ENCODE measurements around the gene AFMID.
"Not testable (repeated sequence)": the region's sequence is repeated elsewhere in the genome, so short reads cannot be mapped to it uniquely, and the experiment has no call there.

Gene AFMID

DNA sequence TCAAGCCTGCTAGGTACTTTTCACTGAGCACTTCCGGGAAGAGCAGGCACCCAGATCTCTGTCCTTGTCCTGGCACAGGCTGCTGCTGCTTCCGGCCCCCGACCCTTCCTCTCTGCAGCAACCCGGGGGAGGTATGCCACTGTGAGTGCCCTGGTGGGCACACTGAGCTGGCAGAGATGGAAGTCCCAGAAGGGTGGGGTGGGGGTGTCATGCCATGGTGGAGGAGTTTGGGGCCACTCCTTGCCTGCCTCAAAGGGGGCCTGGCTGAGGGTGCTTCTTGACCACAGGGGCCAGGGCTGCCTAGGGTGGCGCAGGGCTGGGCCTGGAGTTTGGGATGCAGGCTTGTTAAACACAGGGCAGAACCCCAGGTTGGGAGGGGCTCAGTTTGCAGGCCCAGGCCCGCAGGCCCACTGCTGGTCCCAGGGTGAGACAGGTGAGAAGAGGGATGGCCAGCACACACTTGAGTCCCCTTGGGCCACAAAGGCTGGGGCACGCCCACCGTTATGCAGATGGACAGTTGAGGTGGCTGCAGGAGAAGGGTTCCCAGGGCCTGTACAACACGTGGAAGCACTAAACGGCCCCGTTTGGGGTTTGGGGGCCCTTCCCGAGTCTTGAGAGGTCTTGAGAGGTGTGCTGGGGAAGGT is 53.0 kb downstream of the AFMID start:
- no peak for DNase-seq

DNA sequence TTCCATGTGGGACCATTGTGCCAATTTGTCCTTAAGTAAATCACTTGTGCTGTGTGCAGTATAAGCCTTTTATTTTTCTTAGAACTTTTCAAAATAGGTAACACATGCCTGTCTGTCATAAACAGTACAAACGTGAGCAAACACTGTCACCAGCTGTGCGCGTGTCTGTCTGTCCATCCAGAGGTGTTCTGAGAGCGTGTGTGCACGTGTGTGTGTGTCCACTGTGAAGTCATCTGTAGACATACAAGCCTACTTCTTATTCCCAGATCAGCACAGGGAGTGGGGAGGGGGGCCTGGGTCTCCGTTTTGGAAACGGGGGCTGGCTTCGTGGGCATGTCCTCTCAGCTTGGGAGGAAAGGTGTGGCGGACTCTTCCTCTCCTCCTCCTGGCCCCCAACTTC is 53.7 kb downstream of the AFMID start:
- DNase-seq: no peak

GRCh38 chr17:78241277-78242023 is 54.3 kb downstream of the AFMID start:
- no peak for DNase-seq

- DNase-seq: no peak
These were observed 55.0 kb downstream of the AFMID start for GRCh38 chr17:78242024-78242742.

DNA sequence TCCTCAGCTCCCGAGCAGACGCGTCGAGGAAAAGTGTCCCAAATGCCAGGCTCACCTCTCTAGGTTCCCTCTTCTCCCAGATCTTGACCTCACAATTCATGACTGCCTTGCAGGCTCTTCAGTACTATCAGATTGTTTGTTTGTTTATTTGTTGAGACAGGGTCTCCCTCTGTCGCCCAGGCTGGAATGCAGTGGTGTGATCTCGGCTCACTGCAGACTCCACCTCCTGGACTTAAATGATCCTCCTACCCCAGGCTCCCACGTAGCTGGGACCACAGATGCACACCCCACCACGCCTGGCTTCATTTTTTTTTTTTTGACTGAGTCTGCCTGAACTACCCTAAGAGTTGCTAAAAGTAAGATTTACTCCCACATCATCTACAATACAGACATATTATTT is 60.1 kb downstream of the AFMID start:
- DNase-seq: no peak

- DNase-seq: no peak
These were observed 61.1 kb downstream of the AFMID start for GRCh38 chr17:78248051-78248914.

GRCh38 chr17:78249074-78249817 is 62.1 kb downstream of the AFMID start:
- DNase-seq: no peak

- no peak for DNase-seq
These were observed 63.0 kb downstream of the AFMID start for GRCh38 chr17:78249818-78250806.

- DNase-seq: peak; percentile 62
These were observed 64.0 kb downstream of the AFMID start for GRCh38 chr17:78250891-78251772.

- no peak for DNase-seq
These were observed 64.6 kb downstream of the AFMID start for GRCh38 chr17:78251773-78252103.

DNA sequence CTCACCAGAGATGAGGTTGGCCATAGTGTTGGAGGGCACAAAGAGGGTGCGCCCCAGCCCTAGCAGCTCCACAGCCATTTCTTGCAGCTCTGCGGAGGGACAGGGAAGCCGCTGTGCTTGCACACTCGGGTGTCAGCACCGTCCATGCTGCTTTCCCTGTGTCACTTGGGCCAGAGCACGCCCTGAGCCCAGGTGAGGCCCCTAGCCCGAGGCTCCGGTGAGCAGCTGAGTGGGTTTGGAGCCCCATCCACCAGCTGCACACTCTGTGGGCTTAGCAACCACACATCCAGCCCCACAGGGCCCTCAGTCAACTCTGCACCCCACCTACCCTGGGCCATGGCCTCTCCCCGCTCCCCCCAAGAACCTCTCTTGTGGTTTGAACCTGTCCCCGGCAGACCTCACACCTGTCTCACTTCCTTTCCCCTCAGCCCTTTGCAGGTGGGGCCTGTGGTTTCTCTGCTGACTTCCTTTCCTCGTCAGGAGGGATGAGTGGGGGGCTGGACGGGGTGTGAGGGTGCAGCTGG is 65.0 kb downstream of the AFMID start:
- DNase-seq: no peak

DNA sequence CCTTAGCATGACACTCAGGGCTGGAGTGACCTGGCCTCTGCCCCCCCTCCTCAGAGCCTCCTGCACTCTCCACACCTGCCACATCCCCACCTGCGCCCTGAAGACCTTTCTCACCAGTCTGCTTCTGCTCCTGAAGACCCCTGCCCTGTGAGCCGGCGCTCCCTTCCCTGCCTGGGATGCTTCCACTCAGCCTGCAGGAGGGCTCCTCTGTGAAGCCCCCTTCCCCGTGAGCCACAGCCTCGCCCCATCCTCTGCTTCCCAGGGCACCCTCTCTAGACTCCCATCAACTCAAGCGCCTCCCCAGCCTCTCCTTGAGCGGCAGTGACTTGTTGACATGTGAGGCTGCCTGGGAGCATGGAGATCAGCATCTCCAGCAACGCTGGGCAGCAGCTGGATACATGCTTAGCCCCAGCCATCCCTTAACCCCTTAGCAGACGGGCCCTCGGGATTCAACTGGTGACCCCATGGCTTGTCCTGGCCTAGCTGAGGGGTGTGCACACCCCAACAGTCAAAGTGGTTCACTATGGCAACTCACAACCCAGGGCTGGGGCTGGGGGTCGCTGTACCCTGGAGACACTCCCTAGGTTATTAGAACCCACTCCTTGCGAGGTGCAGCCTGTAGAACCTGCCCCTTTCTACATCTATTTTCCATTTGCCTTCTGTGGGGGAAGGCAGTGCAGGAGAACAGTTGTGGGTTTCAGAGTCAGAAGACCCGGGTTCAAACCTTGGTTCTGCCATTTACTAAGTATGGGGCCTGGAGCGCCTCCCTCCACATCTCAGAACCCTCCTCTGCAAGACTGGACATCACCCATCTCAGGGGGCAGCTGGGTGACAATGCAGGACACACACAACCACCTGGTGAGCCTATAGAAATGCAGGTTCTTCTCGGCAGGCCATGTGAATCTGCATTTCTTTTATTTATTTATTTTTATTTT is 65.8 kb downstream of the AFMID start:
- DNase-seq: no peak

- not testable (repeated sequence) for DNase-seq
These were observed 66.4 kb downstream of the AFMID start for GRCh38 chr17:78253636-78253945.

DNA sequence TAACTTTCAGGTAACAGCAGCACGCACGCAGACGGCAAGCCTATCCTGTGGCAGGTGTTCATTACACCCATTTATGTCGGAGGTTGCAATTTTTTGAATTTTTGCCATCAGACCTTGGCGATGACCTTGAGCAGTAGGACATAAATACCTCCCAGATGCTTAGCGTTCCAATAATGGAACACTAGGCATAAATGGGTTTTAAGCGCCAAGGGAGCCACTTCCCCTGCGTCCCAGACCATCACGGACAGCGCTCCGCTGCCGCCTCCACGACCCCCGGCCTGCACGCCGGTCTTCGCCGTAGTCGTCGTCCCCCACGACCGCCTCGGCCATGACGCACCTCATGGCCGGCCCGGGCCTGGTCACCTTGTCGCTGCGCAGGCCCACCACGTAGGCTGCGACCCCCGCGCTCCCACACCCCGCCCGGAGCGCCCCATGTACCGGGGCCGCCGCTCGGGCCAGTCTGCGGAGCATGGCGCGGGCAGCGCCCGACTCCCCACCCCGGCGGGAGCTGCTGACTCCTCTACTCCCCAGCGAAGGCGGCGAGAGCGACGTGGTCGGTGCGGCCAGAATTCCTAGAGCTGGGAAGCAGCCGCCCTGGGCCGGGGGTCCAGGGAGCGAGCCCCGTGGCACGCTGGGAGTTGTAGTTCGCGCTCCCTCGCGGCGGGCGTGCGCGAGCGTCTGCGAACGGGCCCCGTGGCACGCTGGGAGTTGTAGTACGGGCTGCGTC is 66.9 kb downstream of the AFMID start:
- DNase-seq: peak; percentile 10

GRCh38 chr17:78255029-78255656 is 68.0 kb downstream of the AFMID start:
- DNase-seq: no peak

GRCh38 chr17:78255953-78256706 is 69.0 kb downstream of the AFMID start:
- DNase-seq: no peak
